ENCODE results near the gene ROMO1.
"Not testable (repeated sequence)": the region's sequence is repeated elsewhere in the genome, so short reads cannot be mapped to it uniquely, and the experiment has no call there.

ROMO1 gene

GRCh38 chr20:35731862-35732643 lies 32.8 kb downstream of the ROMO1 start:
- no peak for DNase-seq

- DNase-seq: no peak
Measured at GRCh38 chr20:35732644-35732982, 33.4 kb downstream of the ROMO1 start.

- peak in 1 of 6 experiments; percentile 10 for DNase-seq
Measured at GRCh38 chr20:35734374-35734773, 35.2 kb downstream of the ROMO1 start.

GRCh38 chr20:35734777-35735649 lies 35.8 kb downstream of the ROMO1 start:
- no peak for DNase-seq

- DNase-seq: no peak
Measured at GRCh38 chr20:35735826-35736470, 36.7 kb downstream of the ROMO1 start.

GRCh38 chr20:35737865-35738333 lies 38.7 kb downstream of the ROMO1 start:
- no peak for DNase-seq

GRCh38 chr20:35738410-35739179 lies 39.4 kb downstream of the ROMO1 start:
- no peak for DNase-seq

- peak in 3 of 6 experiments; percentile 12 to 37 (median 36) for DNase-seq
Measured at GRCh38 chr20:35739294-35740163, 40.3 kb downstream of the ROMO1 start.

- DNase-seq: peak; percentile 95 to 100 (median 100)
Measured at GRCh38 chr20:35741892-35742740, 42.9 kb downstream of the ROMO1 start, which contains the start of gene RBM39. Gene RBM39 (minus strand): TSS chr20:35742260. CDS start chr20:35740874, 1,386 bp downstream.

- peak in 3 of 6 experiments; percentile 8 to 55 (median 53) for DNase-seq
Measured at GRCh38 chr20:35742741-35743523, 43.7 kb downstream of the ROMO1 start.

GRCh38 chr20:35743693-35744491 lies 44.7 kb downstream of the ROMO1 start:
- DNase-seq: peak in 2 of 6 experiments; percentile 18 to 32

GRCh38 chr20:35744492-35744841 lies 45.3 kb downstream of the ROMO1 start:
- not testable (repeated sequence) for DNase-seq

All from stimulated activated naive CD4-positive, alpha-beta T cell (primary cell).